Spleen (tissue), 11 donors: Measurements from ENCODE around the gene ESR2. TPM values are rescaled to one million over a fixed set of nuclear protein-coding genes. Genes with fewer than 3 reads are reported as not detected.
"Not testable (repeated sequence)": the region's sequence is repeated elsewhere in the genome, so short reads cannot be mapped to it uniquely, and the experiment has no call there.

Experiments
- DNase-seq: peaks from one replicate; pipeline ENCODE4 v3.0.0-alpha.2; 2020
- H3K27ac ChIP-seq, 8 donors: fragments of 200-600 bp; sonication (generic) in 7 of 8; 1 replicate in 4 of 8; 2 replicates in 4 of 8; pipeline versions ENCODE4 v1.5.0 to v1.8.0; 2016 to 2021; ENCODE audit warnings: inconsistent platforms in 4 of 8, mild to moderate bottlenecking in 4 of 8, moderate library complexity in 1 of 8
- H3K27me3 ChIP-seq, 7 donors: fragments of 200-600 bp; sonication (generic) in 6 of 7; replicated peaks in 1 of 7; 1 replicate in 4 of 7; 2 replicates in 3 of 7; pipeline versions ENCODE4 v1.5.0 to v1.8.0; 2016 to 2021; ENCODE audit warnings: inconsistent platforms in 3 of 7, mild to moderate bottlenecking in 1 of 7
- H3K36me3 ChIP-seq, 6 donors: fragments of 200-600 bp; sonication (generic) in 5 of 6; 1 replicate in 4 of 6; 2 replicates in 2 of 6; pipeline versions ENCODE4 v1.5.0 to v1.8.0; 2016 to 2021; ENCODE audit warnings: inconsistent platforms in 2 of 6
- H3K4me1 ChIP-seq, 6 donors: fragments of 200-600 bp; sonication (generic) in 5 of 6; 1 replicate in 3 of 6; 2 replicates in 3 of 6; pipeline versions ENCODE4 v1.5.0 to v1.8.0; 2016 to 2021; ENCODE audit warnings: inconsistent platforms in 3 of 6
- H3K4me3 ChIP-seq, 8 donors: fragments of 200-600 bp; sonication (generic) in 7 of 8; 1 replicate in 4 of 8; 2 replicates in 4 of 8; pipeline versions ENCODE4 v1.5.0 to v1.8.0; 2016 to 2021; ENCODE audit warnings: inconsistent platforms in 4 of 8, mild to moderate bottlenecking in 4 of 8, moderate library complexity in 2 of 8
- H3K9me3 ChIP-seq, 8 donors: fragments of 200-600 bp; sonication (generic) in 7 of 8; 1 replicate in 4 of 8; 2 replicates in 4 of 8; pipeline versions ENCODE4 v1.5.0 to v1.8.0; 2016 to 2021; ENCODE audit warnings: inconsistent platforms in 4 of 8
- POLR2A ChIP-seq, 3 donors: fragments of 450-650 bp; IDR thresholded peaks; one replicate each; pipeline ENCODE4 v1.5.1; 2017; ENCODE audit warnings: antibody characterized with exemption in 3 of 3, mild to moderate bottlenecking in 1 of 3
- POLR2AphosphoS5 ChIP-seq, 3 donors: sonication (generic); formaldehyde crosslinking; IDR thresholded peaks; one replicate each; pipeline ENCODE4 v1.5.1; 2017; ENCODE audit warnings: antibody characterized with exemption in 3 of 3
- WGBS, 5 donors: extraction: QIAGEN DNeasy Blood & Tissue Kit in 3 of 5; methylation state at CpG; one replicate each; pipeline versions ENCODE4 v1.1.5 to v1.1.7; 2013 to 2018; 5-methylcytosine and 5-hydroxymethylcytosine counted together
- intact Hi-C: fragments of 100-400 bp; cut with DNase I; formaldehyde crosslinking; loops from one replicate; pipeline ENCODE4 v1.15.0; 2023; ENCODE audit warnings: low total_unique reads
- microRNA-seq, 3 donors: library from miRNA; unstranded; fragments of <30 nt; microRNA quantifications; one replicate each; pipeline versions ENCODE4 to v1.1.0, GENCODE V29; 2019 to 2020
- polyA plus RNA-seq, 3 donors: library from polyadenylated mRNA; stranded (reverse); fragments of 200-250 nt; gene quantifications; one replicate each; pipeline ENCODE4 v1.2.1, GENCODE V29; 2013
- small RNA-seq, 4 donors: library from RNA; depleted of rRNA; stranded (forward); fragments of <200 nt; gene quantifications; one replicate each; pipeline ENCODE3, GENCODE V24; 2016
- total RNA-seq, 7 donors: library from RNA; depleted of rRNA in 3 of 7; stranded (reverse); fragments of >200 nt in 3 of 7; fragmentation: NEBNext Ultra II Directional in 4 of 7; extraction: Animal tissue kit (Norgen Biotek cat#: 25700) in 4 of 7; gene quantifications; one replicate each; pipeline versions ENCODE4 v1.1.0 to v1.2.1, GENCODE V29; 2016 to 2021
- TF ChIP-seq, protein P1 (sequence below), 11 experiments: fragments of 200-600 bp in 7 of 11; fragments of 450-650 bp in 4 of 11; sonication (generic) in 4 of 11; IDR thresholded peaks in 8 of 11; conservative IDR thresholded peaks in 3 of 11; 1 replicate in 7 of 11; 2 replicates in 4 of 11; pipeline versions ENCODE4 v1.4.0 to v1.8.0; 2016 to 2021; ENCODE audit warnings: antibody characterized with exemption in 11 of 11, inconsistent platforms in 4 of 11, mild to moderate bottlenecking in 1 of 11
- donor health status: healthy with polysubstance abuse.
- donor health status: DM: no; HTN: no; CAD: no; lungs with moderate emphysema.
- donor health status: DM: no; HTN: no; CAD: no.
- donor health status: Bipolar disorder and iron deficiency.
- donor health status: healthy.
- donor health status: DM: no; HTN: no; CAD: no.
- donor health status: DM: yes; HTN: yes; CAD: no.

Gene ESR2
- total and polyA plus RNA-seq, 10 donors = 0.93 to 9.0 (median 3.8) TPM

DNA sequence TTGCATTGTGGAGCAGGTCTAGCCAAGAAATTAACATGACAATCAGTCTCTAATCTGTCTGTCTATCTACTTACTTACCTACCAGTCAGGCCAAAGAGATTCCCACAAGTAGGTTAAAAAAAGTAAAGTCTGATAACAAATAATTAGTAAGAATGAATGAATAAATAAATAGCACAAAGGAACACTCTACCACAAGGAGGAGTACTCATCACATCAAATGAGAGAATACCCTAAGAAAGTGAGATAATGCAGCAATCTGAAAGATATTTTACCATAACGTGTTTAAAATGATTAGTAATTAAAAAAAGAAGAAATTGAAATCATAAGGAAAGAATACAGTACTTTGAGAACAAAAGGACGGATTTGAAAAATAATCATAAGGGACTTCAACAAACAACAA lies 254.1 kb downstream of the ESR2 start:
- Histone ChIP-seq H3K4me1 (no peaks in the 10 kb centered on the region), H3K27ac (no peak overlapping the region), H3K36me3 (peaks cover 0 to 35% (median 0%) of the 10 kb centered on the region in 6 donors), H3K9me3 (peaks cover 0 to 17% (median 11%) of the 10 kb centered on the region in 8 donors), H3K4me3 (no peak overlapping the region), H3K27me3 (no peaks in the 10 kb centered on the region)
- intact Hi-C loops = no loop called here
- WGBS, 5 donors = 84 to 97% (median 90%) methylated on average over 2 of the region's 2 CpGs
- DNase-seq = no peak
- TF ChIP-seq POLR2A (IDR thresholded peaks at IDR 0.05) (no peak), POLR2AphosphoS5 (IDR thresholded peaks at IDR 0.05) (no peak)
- TF ChIP-seq, protein P1, sequence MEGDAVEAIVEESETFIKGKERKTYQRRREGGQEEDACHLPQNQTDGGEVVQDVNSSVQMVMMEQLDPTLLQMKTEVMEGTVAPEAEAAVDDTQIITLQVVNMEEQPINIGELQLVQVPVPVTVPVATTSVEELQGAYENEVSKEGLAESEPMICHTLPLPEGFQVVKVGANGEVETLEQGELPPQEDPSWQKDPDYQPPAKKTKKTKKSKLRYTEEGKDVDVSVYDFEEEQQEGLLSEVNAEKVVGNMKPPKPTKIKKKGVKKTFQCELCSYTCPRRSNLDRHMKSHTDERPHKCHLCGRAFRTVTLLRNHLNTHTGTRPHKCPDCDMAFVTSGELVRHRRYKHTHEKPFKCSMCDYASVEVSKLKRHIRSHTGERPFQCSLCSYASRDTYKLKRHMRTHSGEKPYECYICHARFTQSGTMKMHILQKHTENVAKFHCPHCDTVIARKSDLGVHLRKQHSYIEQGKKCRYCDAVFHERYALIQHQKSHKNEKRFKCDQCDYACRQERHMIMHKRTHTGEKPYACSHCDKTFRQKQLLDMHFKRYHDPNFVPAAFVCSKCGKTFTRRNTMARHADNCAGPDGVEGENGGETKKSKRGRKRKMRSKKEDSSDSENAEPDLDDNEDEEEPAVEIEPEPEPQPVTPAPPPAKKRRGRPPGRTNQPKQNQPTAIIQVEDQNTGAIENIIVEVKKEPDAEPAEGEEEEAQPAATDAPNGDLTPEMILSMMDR (IDR thresholded peaks at IDR 0.05 in 8 of 11, conservative IDR thresholded peaks at IDR 0.05 in 3 of 11) = no peak

- H3K36me3 ChIP-seq = peaks cover 0 to 29% (median 0%) of the 10 kb centered on the region in 6 donors
- 92 to 97% (median 95%) methylated on average over 4 to 5 of the region's 5 CpGs for WGBS, 5 donors
- TF ChIP-seq POLR2AphosphoS5 (IDR thresholded peaks at IDR 0.05) (no peak), POLR2A (IDR thresholded peaks at IDR 0.05) (no peak)
- TF ChIP-seq, protein P1 (IDR thresholded peaks at IDR 0.05 in 8 of 11, conservative IDR thresholded peaks at IDR 0.05 in 3 of 11) = no peak
- peaks cover 0 to 16% (median 11%) of the 10 kb centered on the region in 8 donors for H3K9me3 ChIP-seq
- no peak overlapping the region for H3K4me3 ChIP-seq
- H3K27ac ChIP-seq = no peak overlapping the region
- H3K27me3 ChIP-seq = no peaks in the 10 kb centered on the region
- intact Hi-C loops = no loop called here
- H3K4me1 ChIP-seq = no peaks in the 10 kb centered on the region
- no peak for DNase-seq
Measured at GRCh38 chr14:64038841-64039542, 255.2 kb downstream of the ESR2 start.

DNA sequence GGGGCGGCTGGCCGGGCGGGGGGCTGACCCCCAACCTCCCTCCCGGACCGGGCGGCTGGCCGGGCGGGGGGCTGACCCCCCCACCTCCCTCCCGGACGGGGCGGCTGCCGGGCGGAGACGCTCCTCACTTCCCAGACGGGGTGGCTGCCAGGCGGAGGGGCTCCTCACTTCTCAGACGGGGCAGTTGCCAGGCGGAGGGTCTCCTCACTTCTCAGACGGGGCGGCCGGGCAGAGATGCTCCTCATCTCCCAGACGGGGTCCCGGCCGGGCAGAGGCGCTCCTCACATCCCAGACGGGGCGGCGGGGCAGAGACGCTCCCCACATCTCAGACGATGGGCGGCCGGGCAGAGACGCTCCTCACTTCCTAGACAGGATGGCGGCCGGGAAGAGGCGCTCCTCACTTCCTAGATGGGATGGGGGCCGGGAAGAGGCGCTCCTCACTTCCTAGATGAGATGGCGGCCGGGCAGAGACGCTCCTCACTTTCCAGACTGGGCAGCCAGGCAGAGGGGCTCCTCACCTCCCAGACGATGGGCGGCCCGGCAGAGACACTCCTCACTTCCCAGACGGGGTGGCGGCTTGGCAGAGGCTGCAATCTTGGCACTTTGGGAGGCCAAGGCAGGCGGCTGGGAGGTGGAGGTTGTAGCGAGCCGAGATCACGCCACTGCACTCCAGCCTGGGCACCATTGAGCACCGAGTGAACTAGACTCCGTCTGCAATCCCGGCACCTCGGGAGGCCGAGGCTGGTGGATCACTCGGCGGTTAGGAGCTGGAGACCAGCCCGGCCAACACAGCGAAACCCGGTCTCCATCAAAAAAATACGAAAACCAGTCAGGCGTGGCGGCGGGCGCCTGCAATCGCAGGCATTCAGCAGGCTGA lies 256.1 kb downstream of the ESR2 start:
- H3K36me3 ChIP-seq = peaks cover 0 to 21% (median under 1%) of the 10 kb centered on the region in 6 donors
- H3K4me1 ChIP-seq, intact Hi-C loops, H3K9me3 ChIP-seq, H3K27ac ChIP-seq, DNase-seq, H3K4me3 ChIP-seq, H3K27me3 ChIP-seq: not testable (repeated sequence)
- WGBS, 5 donors = 97 to 98% (median 97%) methylated on average over 39 to 65 of the region's 66 CpGs

DNA sequence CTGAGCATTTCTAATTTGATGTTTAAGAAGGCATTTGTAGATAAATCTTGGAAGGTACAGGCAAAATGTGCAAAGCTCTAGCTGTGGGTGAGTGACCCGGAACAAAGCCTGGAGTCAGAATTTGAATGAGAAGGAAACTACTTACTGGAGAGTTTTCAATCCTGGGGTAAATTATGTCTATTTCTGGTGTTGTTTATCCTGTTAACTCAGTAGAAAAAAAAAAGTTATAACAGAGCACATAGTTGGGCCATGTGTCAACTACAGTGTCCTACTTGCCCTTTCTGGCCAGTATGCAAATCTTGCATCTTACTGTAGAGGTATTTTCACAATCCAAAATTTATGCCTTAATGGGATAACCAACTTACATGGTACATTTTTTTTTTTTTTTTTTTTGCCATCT lies 259.0 kb downstream of the ESR2 start:
- Histone ChIP-seq H3K36me3 (peaks cover 0 to 41% (median 16%) of the 10 kb centered on the region in 6 donors), H3K4me1 (no peaks in the 10 kb centered on the region), H3K4me3 (no peak overlapping the region), H3K27ac (no peak overlapping the region), H3K27me3 (no peaks in the 10 kb centered on the region), H3K9me3 (no peaks in the 10 kb centered on the region)
- no peak for DNase-seq
- 84 to 95% (median 92%) methylated on average over 1 of the region's 1 CpG for WGBS, 5 donors
- TF ChIP-seq, protein P1 (IDR thresholded peaks at IDR 0.05 in 8 of 11, conservative IDR thresholded peaks at IDR 0.05 in 3 of 11) = no peak
- TF ChIP-seq POLR2A (IDR thresholded peaks at IDR 0.05) (no peak), POLR2AphosphoS5 (IDR thresholded peaks at IDR 0.05) (no peak)
- intact Hi-C loops = no loop called here

Small RNA genes within 50 kb of the gene (microRNA-seq; reads per million reads assigned to microRNA genes)
- 0 reads per million in 3 donors for gene MIR548H1

Small RNA genes within 50 kb of the gene (small RNA-seq; reads per million reads assigned to genes)
- 0 reads per million in 4 donors for gene MIR548H1

Other genes with a start within 250 kb of the ESR2 start
- gene MTHFD1, start 94.0 kb upstream of the ESR2 start, total RNA-seq = 10 to 100 TPM; 25.7 to 65.9 (median 45.3) TPM
- gene MTHFD1, start 94.0 kb upstream of the ESR2 start, polyA plus RNA-seq = 10 to 100 TPM; 17.6 to 25.8 (median 23.4) TPM
- 1 to 10 TPM in 5 of 7 donors, under 1 TPM in 2; 0.76 to 3.7 (median 1.8) TPM for gene AKAP5, start 171.1 kb upstream of the ESR2 start, total RNA-seq
- under 1 TPM; 0.39 to 0.58 (median 0.56) TPM for gene AKAP5, start 171.1 kb upstream of the ESR2 start, polyA plus RNA-seq
- gene ZBTB25, start 209.5 kb upstream of the ESR2 start, total RNA-seq = 10 to 100 TPM; 14.7 to 27.5 (median 21.3) TPM
- gene ZBTB25, start 209.5 kb upstream of the ESR2 start, polyA plus RNA-seq = 1 to 10 TPM; 5.0 to 5.7 (median 5.5) TPM
- 10 to 100 TPM; 51.7 to 84.2 (median 66.9) TPM for gene ZBTB1, start 210.4 kb upstream of the ESR2 start, total RNA-seq
- gene ZBTB1, start 210.4 kb upstream of the ESR2 start, polyA plus RNA-seq = 10 to 100 TPM; 25.4 to 31.3 (median 27.5) TPM
- gene HSPA2, start 246.4 kb upstream of the ESR2 start, total RNA-seq = 10 to 100 TPM; 15.2 to 53.8 (median 31.4) TPM
- gene HSPA2, start 246.4 kb upstream of the ESR2 start, polyA plus RNA-seq = 10 to 100 TPM in 1 of 3 donors, 1 to 10 TPM in 2; 3.9 to 10.8 (median 6.0) TPM